CD1c-positive myeloid dendritic cell (primary cell): ENCODE data around the gene GFER.
"Not testable (repeated sequence)": the region's sequence is repeated elsewhere in the genome, so short reads cannot be mapped to it uniquely, and the experiment has no call there.

Experiments
- DNase-seq: peaks from one replicate; pipeline ENCODE4 v3.0.0-alpha.2; 2016; ENCODE audit errors: extremely low spot score

GFER gene

GRCh38 chr16:2005646-2006045, 21.7 kb downstream of the GFER start:
- no peak for DNase-seq

- DNase-seq = no peak
These were observed 22.3 kb downstream of the GFER start for GRCh38 chr16:2006317-2006716.

GRCh38 chr16:2007081-2007836, 23.3 kb downstream of the GFER start:
- no peak for DNase-seq

- no peak for DNase-seq
These were observed 24.1 kb downstream of the GFER start for GRCh38 chr16:2008009-2008526.

- DNase-seq = no peak
These were observed 24.7 kb downstream of the GFER start for GRCh38 chr16:2008631-2009163.

- no peak for DNase-seq
These were observed 25.2 kb downstream of the GFER start for GRCh38 chr16:2009164-2009711.

- DNase-seq = peak; percentile 94
These were observed 26.0 kb downstream of the GFER start, which contains the start of gene ZNF598 for GRCh38 chr16:2009791-2010510. TSS of gene ZNF598 (minus strand) at chr16:2009821.

- DNase-seq = not testable (repeated sequence)
These were observed 27.7 kb downstream of the GFER start for GRCh38 chr16:2011726-2012125.

GRCh38 chr16:2013527-2013926, 29.5 kb downstream of the GFER start:
- no peak for DNase-seq

- peak; percentile 56 for DNase-seq
These were observed 31.3 kb downstream of the GFER start for GRCh38 chr16:2015117-2015946.

GRCh38 chr16:2015947-2016208, 31.9 kb downstream of the GFER start:
- no peak for DNase-seq

GRCh38 chr16:2016407-2016922, 32.5 kb downstream of the GFER start:
- DNase-seq = no peak

- no peak for DNase-seq
These were observed 35.5 kb downstream of the GFER start, which contains the start of gene NPW for GRCh38 chr16:2019518-2019920. TSS of gene NPW (plus strand) at chr16:2019785.

GRCh38 chr16:2019921-2020831, 36.2 kb downstream of the GFER start:
- no peak for DNase-seq

GRCh38 chr16:2022723-2023091, 38.7 kb downstream of the GFER start:
- DNase-seq = peak; percentile 53

- peak; percentile 97 for DNase-seq
These were observed 39.4 kb downstream of the GFER start for GRCh38 chr16:2023092-2024031.

GRCh38 chr16:2024032-2024420, 40.0 kb downstream of the GFER start:
- DNase-seq = no peak

- DNase-seq = no peak
These were observed 41.3 kb downstream of the GFER start for GRCh38 chr16:2025251-2025650.

- DNase-seq = no peak
These were observed 42.0 kb downstream of the GFER start for GRCh38 chr16:2025878-2026460.
